ENCODE measurements around the gene SPAG6. TPM values are rescaled to one million over a fixed set of nuclear protein-coding genes. Genes with fewer than 3 reads are reported as not detected.
"Not testable (repeated sequence)": the region's sequence is repeated elsewhere in the genome, so short reads cannot be mapped to it uniquely, and the experiment has no call there.

SPAG6 gene
- total RNA-seq, result not detected in 2 replicates

DNA sequence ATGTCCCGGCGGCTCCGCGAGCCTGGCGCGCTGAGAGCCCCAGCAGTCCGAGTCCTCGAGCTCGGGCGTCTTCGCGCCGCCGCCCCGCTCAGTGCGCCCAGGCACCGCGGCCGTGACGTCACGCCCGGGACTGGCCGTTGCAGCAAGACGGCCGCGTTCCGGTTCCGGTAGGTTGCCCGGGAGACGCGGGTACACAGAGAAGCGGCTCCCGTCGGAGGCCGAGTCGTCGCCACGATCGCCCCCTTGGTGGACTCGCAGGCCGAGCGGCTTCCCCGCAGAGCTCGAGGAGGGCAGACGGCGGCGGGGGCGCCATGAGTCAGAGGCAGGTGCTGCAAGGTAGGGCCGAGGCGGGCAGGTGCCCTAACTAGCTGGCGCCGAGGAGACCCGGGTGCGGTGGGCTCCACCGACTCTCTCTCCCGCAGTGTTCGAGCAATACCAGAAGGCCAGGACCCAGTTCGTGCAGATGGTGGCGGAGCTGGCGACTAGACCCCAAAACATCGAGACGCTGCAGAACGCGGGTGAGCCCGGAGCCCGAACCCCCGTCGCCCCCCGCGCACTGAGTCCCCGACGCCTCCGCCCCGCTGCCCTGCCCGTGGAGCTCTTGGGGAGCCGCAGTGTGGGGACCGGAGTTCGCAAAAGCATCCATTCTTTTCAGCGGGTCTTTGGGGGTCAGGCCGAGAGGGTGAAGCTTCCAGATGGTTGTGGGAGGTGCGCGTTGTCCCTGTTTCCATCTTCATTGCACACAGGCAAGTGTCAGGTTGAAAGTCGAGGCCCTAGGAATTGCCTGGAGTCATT lies at the start of gene SPAG6:
Gene SPAG6, plus strand, starts transcription at position 196 of the 795 bp plus-strand sequence. Its CDS starts 116 bp downstream, at position 312.
- H3K4me3 ChIP-seq (ENCODE audit: low read depth, low read length), result no peak within 1 kb of the TSS
- DNase-seq (ENCODE audit: low read depth), result no peak
- TF ChIP-seq, protein P1, sequence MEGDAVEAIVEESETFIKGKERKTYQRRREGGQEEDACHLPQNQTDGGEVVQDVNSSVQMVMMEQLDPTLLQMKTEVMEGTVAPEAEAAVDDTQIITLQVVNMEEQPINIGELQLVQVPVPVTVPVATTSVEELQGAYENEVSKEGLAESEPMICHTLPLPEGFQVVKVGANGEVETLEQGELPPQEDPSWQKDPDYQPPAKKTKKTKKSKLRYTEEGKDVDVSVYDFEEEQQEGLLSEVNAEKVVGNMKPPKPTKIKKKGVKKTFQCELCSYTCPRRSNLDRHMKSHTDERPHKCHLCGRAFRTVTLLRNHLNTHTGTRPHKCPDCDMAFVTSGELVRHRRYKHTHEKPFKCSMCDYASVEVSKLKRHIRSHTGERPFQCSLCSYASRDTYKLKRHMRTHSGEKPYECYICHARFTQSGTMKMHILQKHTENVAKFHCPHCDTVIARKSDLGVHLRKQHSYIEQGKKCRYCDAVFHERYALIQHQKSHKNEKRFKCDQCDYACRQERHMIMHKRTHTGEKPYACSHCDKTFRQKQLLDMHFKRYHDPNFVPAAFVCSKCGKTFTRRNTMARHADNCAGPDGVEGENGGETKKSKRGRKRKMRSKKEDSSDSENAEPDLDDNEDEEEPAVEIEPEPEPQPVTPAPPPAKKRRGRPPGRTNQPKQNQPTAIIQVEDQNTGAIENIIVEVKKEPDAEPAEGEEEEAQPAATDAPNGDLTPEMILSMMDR (IDR thresholded peaks at IDR 0.05; ENCODE audit: insufficient read depth, low read depth, low read length), result no peak

DNA sequence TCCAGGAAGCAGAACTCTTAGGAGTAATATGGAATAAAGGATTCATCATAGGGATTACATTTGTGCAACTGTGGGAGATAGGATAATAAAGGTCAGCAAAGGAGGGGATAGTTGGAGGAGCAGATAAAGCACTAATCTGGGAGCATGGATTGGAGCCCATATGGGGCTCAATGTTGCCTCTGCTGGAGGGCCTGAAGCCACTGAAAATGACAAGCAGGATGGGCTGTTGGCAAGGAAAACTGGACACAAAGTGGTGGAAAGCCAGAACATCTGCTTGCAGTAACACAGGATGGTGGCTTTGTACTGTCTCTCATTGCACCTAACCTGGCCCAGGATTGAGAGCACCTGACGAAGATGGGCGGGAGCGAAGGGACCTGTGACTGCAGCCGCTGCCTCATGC lies 44.1 kb upstream of the SPAG6 start:
- DNase-seq (ENCODE audit: low read depth), result no peak
- no peak overlapping the region for H3K4me3 ChIP-seq (ENCODE audit: low read depth, low read length)
- TF ChIP-seq, protein P1 (IDR thresholded peaks at IDR 0.05; ENCODE audit: insufficient read depth, low read depth, low read length), result no peak

DNA sequence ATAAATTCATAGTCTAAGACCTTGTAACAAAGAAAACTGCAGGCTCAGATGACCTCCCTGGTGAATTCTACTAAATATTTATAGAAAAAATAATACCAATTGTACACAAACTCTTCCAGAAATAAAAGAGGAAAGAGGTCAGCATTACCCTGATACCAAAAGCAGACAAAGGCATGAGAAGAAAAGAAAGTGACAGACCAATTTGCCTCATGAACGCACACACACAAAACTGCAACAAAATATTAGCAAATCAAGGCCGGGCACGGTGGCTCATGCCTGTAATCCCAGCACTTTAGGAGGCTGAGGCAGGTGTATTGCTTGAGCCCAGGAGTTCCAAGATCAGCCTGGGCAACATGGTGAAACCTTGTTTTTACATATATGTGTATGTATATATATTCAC lies 41.8 kb upstream of the SPAG6 start:
- TF ChIP-seq, protein P1 (IDR thresholded peaks at IDR 0.05; ENCODE audit: insufficient read depth, low read depth, low read length), result no peak
- H3K4me3 ChIP-seq (ENCODE audit: low read depth, low read length), result no peak overlapping the region
- no peak for DNase-seq (ENCODE audit: low read depth)

DNA sequence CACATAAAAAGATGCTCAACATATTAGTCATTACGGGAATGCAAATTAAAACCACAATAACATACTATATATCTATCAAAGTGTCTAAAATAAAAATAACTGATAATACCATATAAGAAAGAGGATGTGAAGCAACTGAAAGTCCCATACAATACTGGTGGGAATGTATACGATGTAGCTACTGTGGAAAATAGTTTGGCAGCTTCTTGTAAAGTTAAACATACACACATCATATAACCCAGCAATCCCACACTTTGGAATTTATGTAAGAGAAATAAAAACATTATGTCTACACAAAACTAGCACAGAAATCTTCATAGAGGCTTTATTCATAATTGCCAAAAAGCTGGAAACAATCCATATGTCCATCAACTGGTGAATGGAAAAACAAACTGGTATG lies 39.6 kb upstream of the SPAG6 start:
- no peak overlapping the region for H3K4me3 ChIP-seq (ENCODE audit: low read depth, low read length)
- no peak for DNase-seq (ENCODE audit: low read depth)
- TF ChIP-seq, protein P1 (IDR thresholded peaks at IDR 0.05; ENCODE audit: insufficient read depth, low read depth, low read length), result no peak

DNA sequence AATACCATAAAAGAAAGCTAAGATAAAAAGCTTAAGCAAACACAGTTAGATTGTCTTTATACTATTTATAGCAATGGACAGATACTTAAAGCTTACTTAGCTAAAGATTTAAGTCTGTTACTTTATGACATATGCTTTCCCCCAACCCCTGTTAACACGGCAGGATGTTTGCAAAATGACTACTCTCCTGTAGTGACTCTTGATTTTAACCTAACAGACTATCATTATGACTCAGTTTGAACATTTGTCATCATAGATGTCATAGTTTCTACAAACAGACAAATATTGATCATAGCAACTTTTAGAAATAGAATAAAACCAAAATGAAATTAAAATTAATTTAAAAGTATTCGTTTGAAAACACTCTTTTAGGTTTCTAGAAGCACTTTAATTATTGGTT lies 36.9 kb upstream of the SPAG6 start:
- no peak overlapping the region for H3K4me3 ChIP-seq (ENCODE audit: low read depth, low read length)
- TF ChIP-seq, protein P1 (IDR thresholded peaks at IDR 0.05; ENCODE audit: insufficient read depth, low read depth, low read length), result no peak
- DNase-seq (ENCODE audit: low read depth), result no peak

DNA sequence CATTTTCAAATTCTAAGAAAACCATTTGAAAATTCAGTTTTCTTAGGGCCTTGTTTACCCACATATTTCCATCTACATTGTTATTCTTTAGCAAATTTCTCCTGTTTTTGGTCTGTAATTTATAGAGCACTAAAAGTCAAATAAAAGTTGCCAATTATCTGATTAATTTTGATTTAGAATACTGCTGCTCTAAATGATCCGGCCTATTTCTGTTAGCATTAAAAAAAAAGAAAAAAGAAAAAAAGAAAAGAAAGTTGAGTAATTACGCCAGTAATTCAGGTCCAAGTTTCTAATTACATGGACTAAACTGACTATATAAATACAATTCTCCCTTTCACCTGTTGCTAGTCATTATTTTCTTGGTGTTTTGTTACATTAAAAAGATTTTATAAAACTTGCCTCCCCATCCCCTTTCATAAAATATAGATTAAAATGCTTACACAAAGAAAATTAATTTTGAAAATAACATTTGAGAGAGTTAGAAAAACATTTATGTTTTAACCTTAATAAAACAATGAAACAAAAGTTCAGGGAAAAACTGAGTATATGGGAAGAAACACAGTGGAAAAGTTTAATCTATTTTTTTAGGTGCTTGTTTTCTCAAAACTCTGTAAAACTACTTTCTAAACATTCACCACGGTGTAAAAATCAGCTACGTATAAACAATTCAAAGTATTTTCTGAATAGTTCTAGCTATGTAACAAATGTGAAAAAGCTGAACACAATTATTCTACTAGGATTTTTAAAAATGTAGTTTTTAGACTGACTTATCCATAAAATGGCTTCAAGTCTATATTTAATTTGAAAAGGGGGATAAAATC lies 35.9 kb upstream of the SPAG6 start:
- no peak for DNase-seq (ENCODE audit: low read depth)
- TF ChIP-seq, protein P1 (IDR thresholded peaks at IDR 0.05; ENCODE audit: insufficient read depth, low read depth, low read length), result no peak
- no peak overlapping the region for H3K4me3 ChIP-seq (ENCODE audit: low read depth, low read length)

DNA sequence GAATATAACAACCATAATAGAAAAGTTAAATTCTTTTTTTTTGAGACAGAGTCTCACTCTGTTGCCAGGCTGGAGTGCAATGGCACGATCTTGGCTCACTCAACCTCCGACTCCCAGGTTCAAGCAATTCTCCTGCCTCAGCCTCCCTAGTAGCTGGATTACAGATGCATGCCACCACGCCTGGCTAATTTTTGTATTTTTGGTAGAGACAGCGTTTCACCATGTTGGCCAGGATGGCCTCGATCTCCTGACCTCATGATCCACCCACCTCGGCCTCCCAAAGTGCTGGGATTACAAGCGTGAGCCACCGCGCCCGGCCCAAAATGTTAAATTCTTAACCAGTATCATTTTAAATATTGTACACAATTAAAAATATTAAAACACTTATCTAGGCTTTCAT lies 35.3 kb upstream of the SPAG6 start:
- DNase-seq (ENCODE audit: low read depth); H3K4me3 ChIP-seq (ENCODE audit: low read depth, low read length): not testable (repeated sequence)

Data from fibroblast of villous mesenchyme (primary cell).